GM21528 (cell line): ENCODE results near the gene CABLES2.

Source experiments
- ATAC-seq: cut with Tn5 transposase; IDR thresholded peaks from one replicate; pipeline ENCODE4 v1.9.1; 2021; ENCODE audit warnings: mild to moderate bottlenecking, moderate library complexity; ENCODE audit not compliant: unreplicated experiment, low FRiP score

Gene CABLES2

GRCh38 chr20:62391165-62392076 is 15.7 kb downstream of the CABLES2 start:
- no peak for ATAC-seq

GRCh38 chr20:62390317-62391164 is 16.5 kb downstream of the CABLES2 start:
- ATAC-seq, result no peak

- ATAC-seq, result no peak
These were observed 17.4 kb downstream of the CABLES2 start for GRCh38 chr20:62389601-62390087.

GRCh38 chr20:62388839-62389600 is 18.1 kb downstream of the CABLES2 start:
- no peak for ATAC-seq

GRCh38 chr20:62387933-62388635 is 19.0 kb downstream of the CABLES2 start:
- ATAC-seq, result no peak

GRCh38 chr20:62387219-62387913 is 19.7 kb downstream of the CABLES2 start:
- no peak for ATAC-seq

GRCh38 chr20:62386383-62387218 is 20.5 kb downstream of the CABLES2 start, which contains the start of gene RPS21:
Gene RPS21 (plus strand): TSS chr20:62387103. CDS start chr20:62387339, 236 bp downstream.
- ATAC-seq, result peak; percentile 65

GRCh38 chr20:62382306-62383198 is 24.5 kb downstream of the CABLES2 start:
- no peak for ATAC-seq

- ATAC-seq, result no peak
These were observed 25.2 kb downstream of the CABLES2 start for GRCh38 chr20:62381842-62382241.

- no peak for ATAC-seq
These were observed 25.8 kb downstream of the CABLES2 start for GRCh38 chr20:62381202-62381797.

GRCh38 chr20:62378215-62378614 is 28.9 kb downstream of the CABLES2 start:
- ATAC-seq, result no peak

GRCh38 chr20:62377615-62378178 is 29.4 kb downstream of the CABLES2 start:
- ATAC-seq, result no peak

GRCh38 chr20:62377064-62377461 is 30.0 kb downstream of the CABLES2 start:
- no peak for ATAC-seq

GRCh38 chr20:62376112-62377063 is 30.7 kb downstream of the CABLES2 start:
- ATAC-seq, result no peak

- no peak for ATAC-seq
These were observed 32.5 kb downstream of the CABLES2 start for GRCh38 chr20:62374331-62375152.
